ENCODE data around the gene LEO1.

LEO1 gene

GRCh38 chr15:51971375-51972133 lies at the start of gene LEO1:
LEO1 (minus strand) TSS chr15:51971778; CDS start chr15:51971745, 33 bp downstream.
- DNase-seq (ENCODE audit: insufficient read length, low spot score): peak; percentile 86
- FAIRE-seq: peak; percentile 99

GRCh38 chr15:52021128-52021671 lies 49.6 kb upstream of the LEO1 start:
- peak; percentile 42 for FAIRE-seq
- DNase-seq (ENCODE audit: insufficient read length, low spot score): no peak

GRCh38 chr15:52020221-52021085 lies 48.9 kb upstream of the LEO1 start:
- FAIRE-seq (peak; percentile 49), DNase-seq (ENCODE audit: insufficient read length, low spot score) (no peak)

- FAIRE-seq (peak; percentile 76), DNase-seq (ENCODE audit: insufficient read length, low spot score) (peak; percentile 83)
Observed at GRCh38 chr15:52019394-52020220, 48.0 kb upstream of the LEO1 start.

- FAIRE-seq: peak; percentile 66
- peak; percentile 98 for DNase-seq (ENCODE audit: insufficient read length, low spot score)
Observed at GRCh38 chr15:52018693-52019393, 47.3 kb upstream of the LEO1 start, which contains the start of gene MAPK6. MAPK6 (plus strand) TSS chr15:52019219; CDS start chr15:52046461, 27,242 bp downstream.

- no peak for DNase-seq (ENCODE audit: insufficient read length, low spot score)
- no peak for FAIRE-seq
Observed at GRCh38 chr15:52018244-52018643, 46.7 kb upstream of the LEO1 start.

GRCh38 chr15:52016316-52016715 lies 44.7 kb upstream of the LEO1 start:
- FAIRE-seq: no peak

GRCh38 chr15:52014616-52015015 lies 43.0 kb upstream of the LEO1 start:
- FAIRE-seq: no peak
- no peak for DNase-seq (ENCODE audit: insufficient read length, low spot score)

More at GRCh38 chr15:52016316-52016715, 44.7 kb upstream of the LEO1 start:
- no peak for DNase-seq (ENCODE audit: insufficient read length, low spot score)

- FAIRE-seq (peak; percentile 42), DNase-seq (ENCODE audit: insufficient read length, low spot score) (no peak)
Observed at GRCh38 chr15:52013151-52013791, 41.7 kb upstream of the LEO1 start.

- no peak for DNase-seq (ENCODE audit: insufficient read length, low spot score)
- FAIRE-seq: no peak
Observed at GRCh38 chr15:52012210-52012609, 40.6 kb upstream of the LEO1 start.

GRCh38 chr15:52011711-52012144 lies 40.1 kb upstream of the LEO1 start:
- DNase-seq (ENCODE audit: insufficient read length, low spot score): no peak
- FAIRE-seq: no peak

- FAIRE-seq (no peak), DNase-seq (ENCODE audit: insufficient read length, low spot score) (no peak)
Observed at GRCh38 chr15:52010633-52011595, 39.3 kb upstream of the LEO1 start.

GRCh38 chr15:52008698-52009434 lies 37.3 kb upstream of the LEO1 start:
- DNase-seq (ENCODE audit: insufficient read length, low spot score): no peak
- FAIRE-seq: peak; percentile 84

- FAIRE-seq (no peak), DNase-seq (ENCODE audit: insufficient read length, low spot score) (no peak)
Observed at GRCh38 chr15:52008359-52008697, 36.8 kb upstream of the LEO1 start.

- DNase-seq (ENCODE audit: insufficient read length, low spot score) (no peak), FAIRE-seq (peak; percentile 80)
Observed at GRCh38 chr15:52006702-52007340, 35.2 kb upstream of the LEO1 start.

GRCh38 chr15:52005748-52006701 lies 34.4 kb upstream of the LEO1 start:
- FAIRE-seq: peak; percentile 79
- DNase-seq (ENCODE audit: insufficient read length, low spot score): no peak

Data from GM19239 (cell line).